Measurements from ENCODE around the gene TCP11X2.
"Not testable (repeated sequence)": the region's sequence is repeated elsewhere in the genome, so short reads cannot be mapped to it uniquely, and the experiment has no call there.

TCP11X2 gene

GRCh38 chrX:102471762-102472220 is at the start of gene TCP11X2:
TCP11X2 (minus strand) TSS chrX:102471812.
- not testable (repeated sequence) for DNase-seq

- DNase-seq, result no peak
Measured at GRCh38 chrX:102517326-102517725, 45.7 kb upstream of the TCP11X2 start.

GRCh38 chrX:102515975-102516941 is 44.6 kb upstream of the TCP11X2 start, which contains the start of gene TMSB15A:
TMSB15A (minus strand) TSS chrX:102516739.
- DNase-seq, result peak; percentile 35

GRCh38 chrX:102514536-102514935 is 42.9 kb upstream of the TCP11X2 start:
- no peak for DNase-seq

GRCh38 chrX:102498732-102499131 is 27.1 kb upstream of the TCP11X2 start:
- no peak for DNase-seq

- DNase-seq, result no peak
Measured at GRCh38 chrX:102491766-102492165, 20.2 kb upstream of the TCP11X2 start.

- not testable (repeated sequence) for DNase-seq
Measured at GRCh38 chrX:102478765-102479164, 7.2 kb upstream of the TCP11X2 start.

GRCh38 chrX:102470215-102470614 is 1.4 kb downstream of the TCP11X2 start:
- DNase-seq, result not testable (repeated sequence)

GRCh38 chrX:102458615-102459014 is 13.0 kb downstream of the TCP11X2 start:
- DNase-seq, result not testable (repeated sequence)

- DNase-seq, result not testable (repeated sequence)
Measured at GRCh38 chrX:102439908-102440307, 31.7 kb downstream of the TCP11X2 start, which contains the start of gene NXF2B. NXF2B (minus strand) TSS chrX:102440008; CDS start chrX:102380036, 59,972 bp downstream.

- not testable (repeated sequence) for DNase-seq
Measured at GRCh38 chrX:102414493-102414892, 57.1 kb downstream of the TCP11X2 start.
